ENCODE results near the gene MAP4.

DNA sequence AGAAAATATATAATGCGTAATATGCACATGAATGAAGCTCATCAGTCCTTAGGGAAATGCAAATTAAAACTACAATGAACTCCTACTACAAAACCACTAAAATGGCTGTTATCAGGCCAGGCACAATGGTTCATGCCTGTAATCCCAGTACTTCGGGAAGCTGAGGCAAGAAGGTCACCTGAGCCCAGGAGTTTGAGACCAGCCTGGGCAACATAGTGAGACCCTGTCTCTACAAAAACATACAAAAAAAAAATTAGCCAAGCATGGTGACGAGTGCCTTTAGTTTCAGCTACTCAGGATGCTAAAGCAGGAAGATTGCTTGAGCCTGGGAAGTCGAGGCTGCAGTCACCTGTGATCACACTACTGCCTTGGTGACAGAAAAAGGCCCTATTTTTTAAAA is 85.2 kb downstream of the MAP4 start:
- TF ChIP-seq, protein P1, sequence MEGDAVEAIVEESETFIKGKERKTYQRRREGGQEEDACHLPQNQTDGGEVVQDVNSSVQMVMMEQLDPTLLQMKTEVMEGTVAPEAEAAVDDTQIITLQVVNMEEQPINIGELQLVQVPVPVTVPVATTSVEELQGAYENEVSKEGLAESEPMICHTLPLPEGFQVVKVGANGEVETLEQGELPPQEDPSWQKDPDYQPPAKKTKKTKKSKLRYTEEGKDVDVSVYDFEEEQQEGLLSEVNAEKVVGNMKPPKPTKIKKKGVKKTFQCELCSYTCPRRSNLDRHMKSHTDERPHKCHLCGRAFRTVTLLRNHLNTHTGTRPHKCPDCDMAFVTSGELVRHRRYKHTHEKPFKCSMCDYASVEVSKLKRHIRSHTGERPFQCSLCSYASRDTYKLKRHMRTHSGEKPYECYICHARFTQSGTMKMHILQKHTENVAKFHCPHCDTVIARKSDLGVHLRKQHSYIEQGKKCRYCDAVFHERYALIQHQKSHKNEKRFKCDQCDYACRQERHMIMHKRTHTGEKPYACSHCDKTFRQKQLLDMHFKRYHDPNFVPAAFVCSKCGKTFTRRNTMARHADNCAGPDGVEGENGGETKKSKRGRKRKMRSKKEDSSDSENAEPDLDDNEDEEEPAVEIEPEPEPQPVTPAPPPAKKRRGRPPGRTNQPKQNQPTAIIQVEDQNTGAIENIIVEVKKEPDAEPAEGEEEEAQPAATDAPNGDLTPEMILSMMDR (conservative IDR thresholded peaks at IDR 0.05; ENCODE audit: low read length), result no peak
- TF ChIP-seq EZH2phosphoT487 (IDR thresholded peaks at IDR 0.05; ENCODE audit: borderline replicate concordance), result no peak

Data from Loucy (cell line).